IMR-90 (cell line): ENCODE data around the gene DOCK4. TPM values are rescaled to one million over a fixed set of nuclear protein-coding genes. Genes with fewer than 3 reads are reported as not detected.

Experiments
- ATAC-seq: fragments of 200-7000 bp; cut with Tn5 transposase; 2 replicates; pipeline ENCODE4 v1.9.1; 2020; ENCODE audit warnings: low read depth, mild to moderate bottlenecking, moderate library complexity
- BruUV-seq: library from RNA; stranded (reverse); fragments of 400-500 nt; replicated peaks from 2 replicates; lab custom pipeline; 2021; lab: Mats Ljungman, UMichigan
- CTCF ChIA-PET: fragments of 300-600 bp; formaldehyde crosslinking; extraction: SDS; loops from one replicate; lab custom pipeline; 2021; ENCODE audit warnings: antibody characterized with exemption; lab: Yijun Ruan, JAX
- POLR2A ChIA-PET: fragments of 300-600 bp; sonication (Branson Sonifier 250); formaldehyde crosslinking; loops from one replicate; lab custom pipeline; 2022; ENCODE audit warnings: antibody characterized with exemption; ENCODE audit not compliant: unreplicated experiment; lab: Charles Lee
- DNase-seq: peaks from one replicate; pipeline ENCODE4 v3.0.0; 2013
- H2AFZ ChIP-seq: replicated peaks from 2 replicates; pipeline ENCODE3; 2013; ENCODE audit warnings: low read length, mild to moderate bottlenecking; ENCODE audit not compliant: poor library complexity
- H2AK5ac ChIP-seq: 2 replicates; pipeline ENCODE4 v1.6.1; 2013; ENCODE audit warnings: low read depth, low read length, inconsistent platforms
- H2AK9ac ChIP-seq: replicated peaks from 2 replicates; pipeline ENCODE3; 2013; ENCODE audit warnings: mild to moderate bottlenecking, low read depth, low read length, moderate library complexity; ENCODE audit not compliant: poor library complexity
- H2BK120ac ChIP-seq: 2 replicates; pipeline ENCODE4 v1.6.1; 2013; ENCODE audit warnings: low read depth, low read length, inconsistent platforms
- H2BK15ac ChIP-seq: 3 replicates; pipeline ENCODE4 v1.6.1; 2013; ENCODE audit warnings: low read depth, low read length, inconsistent platforms
- H2BK20ac ChIP-seq: 2 replicates; pipeline ENCODE4 v1.6.1; 2013; ENCODE audit warnings: low read depth, mild to moderate bottlenecking, inconsistent platforms, low read length, moderate library complexity
- H2BK5ac ChIP-seq: 2 replicates; pipeline ENCODE4 v1.6.1; 2013; ENCODE audit warnings: mild to moderate bottlenecking, low read depth, low read length, inconsistent platforms; ENCODE audit not compliant: poor library complexity, severe bottlenecking
- H3K14ac ChIP-seq: replicated peaks from 2 replicates; pipeline ENCODE4 v1.6.1; 2013; ENCODE audit warnings: low read depth, low read length, inconsistent platforms
- H3K18ac ChIP-seq: 2 replicates; pipeline ENCODE4 v1.6.1; 2013; ENCODE audit warnings: low read depth, low read length, control low read depth
- H3K23ac ChIP-seq: 2 replicates; pipeline ENCODE4 v1.6.1; 2013; ENCODE audit warnings: low read depth, low read length, inconsistent platforms
- H3K27ac ChIP-seq: 2 replicates; pipeline ENCODE4 v1.5.1; 2013; ENCODE audit warnings: mild to moderate bottlenecking, control low read depth, low read length; ENCODE audit not compliant: insufficient read depth
- H3K27me3 ChIP-seq: 2 replicates; pipeline ENCODE4 v1.6.1; 2013; ENCODE audit warnings: low read length; ENCODE audit not compliant: control insufficient read depth, insufficient read depth
- H3K36me3 ChIP-seq: 2 replicates; pipeline ENCODE4 v1.6.1; 2013; ENCODE audit warnings: low read length, mixed read lengths; ENCODE audit not compliant: control insufficient read depth, insufficient read depth
- H3K4ac ChIP-seq: 2 replicates; pipeline ENCODE4 v1.6.1; 2013; ENCODE audit warnings: low read depth, low read length, inconsistent platforms
- H3K4me1 ChIP-seq: 2 replicates; pipeline ENCODE4 v1.6.1; 2013; ENCODE audit warnings: low read length, mixed read lengths; ENCODE audit not compliant: control insufficient read depth, insufficient read depth
- H3K4me2 ChIP-seq: 2 replicates; pipeline ENCODE4 v1.6.1; 2013; ENCODE audit warnings: low read depth, mild to moderate bottlenecking, control low read depth, low read length, moderate library complexity
- H3K4me3 ChIP-seq: 2 replicates; pipeline ENCODE4 v1.5.1; 2013; ENCODE audit warnings: low read depth, mild to moderate bottlenecking, control low read depth, low read length, moderate library complexity; ENCODE audit not compliant: insufficient read depth
- H3K56ac ChIP-seq: 2 replicates; pipeline ENCODE4 v1.6.1; 2013; ENCODE audit warnings: low read length, inconsistent platforms; ENCODE audit not compliant: insufficient read depth; ENCODE audit errors: extremely low read depth
- H3K79me1 ChIP-seq, 2 experiments: 2 replicates each; pipeline ENCODE4 v1.6.1; 2013; ENCODE audit warnings: low read length in 2 of 2, inconsistent platforms in 1 of 2, low read depth in 1 of 2
- H3K9ac ChIP-seq: 2 replicates; pipeline ENCODE4 v1.6.1; 2013; ENCODE audit warnings: low read depth, low read length, control low read depth
- H3K9me1 ChIP-seq: 2 replicates; pipeline ENCODE4 v1.6.1; 2013; ENCODE audit warnings: low read length, inconsistent platforms; ENCODE audit not compliant: insufficient read depth
- H3K9me3 ChIP-seq: 2 replicates; pipeline ENCODE4 v1.6.1; 2013; ENCODE audit warnings: low read length; ENCODE audit not compliant: control insufficient read depth, insufficient read depth
- H4K20me1 ChIP-seq: 2 replicates; pipeline ENCODE4 v1.6.1; 2013; ENCODE audit warnings: low read length, inconsistent platforms; ENCODE audit not compliant: insufficient read depth
- H4K5ac ChIP-seq: 2 replicates; pipeline ENCODE4 v1.6.1; 2013; ENCODE audit warnings: mild to moderate bottlenecking, low read depth, low read length, control low read depth
- H4K8ac ChIP-seq, 2 experiments: 2 replicates each; pipeline ENCODE4 v1.6.1; 2013; ENCODE audit warnings: low read depth in 2 of 2, low read length in 2 of 2, control low read depth in 1 of 2, inconsistent platforms in 1 of 2
- H4K91ac ChIP-seq: 2 replicates; pipeline ENCODE4 v1.6.1; 2013; ENCODE audit warnings: low read depth, low read length, inconsistent platforms; ENCODE audit not compliant: insufficient read depth
- CEBPB ChIP-seq: IDR thresholded peaks from 2 replicates; pipeline ENCODE4 v1.6.1; 2012; ENCODE audit warnings: low read depth, low read length, improper control_type of control experiment
- CHD1 ChIP-seq: IDR thresholded peaks from 2 replicates; pipeline ENCODE4 v1.6.1; 2012; ENCODE audit warnings: low read depth, low read length, improper control_type of control experiment
- MAZ ChIP-seq: IDR thresholded peaks from 2 replicates; pipeline ENCODE4 v1.6.1; 2012; ENCODE audit warnings: low read depth, mild to moderate bottlenecking, low read length, improper control_type of control experiment, moderate library complexity, borderline replicate concordance
- MXI1 ChIP-seq: IDR thresholded peaks from 2 replicates; pipeline ENCODE4 v1.6.1; 2012; ENCODE audit warnings: low read depth, mild to moderate bottlenecking, low read length, moderate library complexity, borderline replicate concordance
- RFX5 ChIP-seq: IDR thresholded peaks from 2 replicates; pipeline ENCODE4 v1.8.0; 2012; ENCODE audit warnings: low read depth, mild to moderate bottlenecking, low read length, moderate library complexity
- WGBS, 2 experiments: methylation state at CpG; one replicate each; pipeline versions ENCODE4 v1.1.5 to v1.1.7; 2013; ENCODE audit warnings: missing lambda C conversion rate in 2 of 2; ENCODE audit not compliant: insufficient read length in 1 of 2; ENCODE audit errors: extremely low coverage in 2 of 2; 5-methylcytosine and 5-hydroxymethylcytosine counted together
- dilution Hi-C: fragments of 300-500 bp; cut with HindIII; formaldehyde crosslinking; loops from one replicate; pipeline ENCODE4 v1.14.3; 2018; ENCODE audit warnings: low sequenced_read_pairs; ENCODE audit not compliant: unreplicated experiment
- in situ Hi-C: fragments of 300-500 bp; cut with MboI; formaldehyde crosslinking; loops from 3 replicates; pipeline ENCODE4 v1.14.3; 2019; ENCODE audit warnings: low sequenced_read_pairs, inconsistent platforms, mixed read lengths
- intact Hi-C: fragments of 100-400 bp; cut with micrococcal nuclease; formaldehyde crosslinking; loops from 2 replicates; pipeline ENCODE4 v1.10.0; 2022
- polyA plus RNA-seq, 3 experiments: library from polyadenylated mRNA; depleted of rRNA; stranded (reverse); fragments of >200 nt; gene quantifications; 2 replicates each; pipeline ENCODE4 v1.2.3, GENCODE V29; 2012; ENCODE audit warnings: low replicate concordance in 1 of 3
- total RNA-seq: library from RNA; depleted of rRNA; stranded (reverse); fragments of >200 nt; gene quantifications from 2 replicates; pipeline ENCODE4 v1.2.3, GENCODE V29; 2012

The DOCK4 gene
- total and polyA plus RNA-seq, 2 of the 4 experiments (the other 2 are of a cell fraction), result 4.4 to 12.2 TPM

DNA sequence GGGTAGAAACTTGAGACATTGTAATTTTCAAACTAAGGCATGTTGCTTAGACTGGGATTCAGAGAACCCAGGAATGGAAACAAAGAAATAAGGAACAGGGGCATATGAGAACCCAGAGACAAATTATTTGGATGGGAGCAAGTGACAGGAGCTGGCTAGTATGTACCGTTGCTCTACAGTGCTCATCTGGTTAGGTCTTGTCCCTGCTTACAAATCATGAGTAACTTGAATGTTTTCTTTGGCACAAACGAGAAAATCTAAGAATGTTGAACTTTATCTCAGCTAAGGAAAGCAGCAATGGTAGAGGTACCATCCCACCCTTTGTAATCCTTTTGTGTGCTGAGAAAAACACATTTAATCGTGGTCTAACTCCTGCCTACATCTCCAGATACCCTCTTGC is 527.9 kb downstream of the DOCK4 start:
- intact Hi-C loops, result no loop called here
- no CpG with 5 or more reads among the region's 3 CpGs for WGBS, 2 experiments

More for the DNA sequence above, 527.9 kb downstream of the DOCK4 start:
- Histone ChIP-seq H2BK15ac (no peak overlapping the region), H3K56ac (no peak overlapping the region), H3K79me1 (no peaks in the 10 kb centered on the region), H3K18ac (no peak overlapping the region), H4K91ac (no peak overlapping the region), H3K4me2 (no peak overlapping the region), H3K4me1 (peaks cover 1% of the 10 kb centered on the region; the same call in 1 of the 2 replicates), H3K27ac (no peak overlapping the region), H2BK20ac (no peak overlapping the region), H4K8ac (no peak overlapping the region), H3K23ac (no peak overlapping the region), H4K20me1 (no peaks in the 10 kb centered on the region), H2BK120ac (no peak overlapping the region), H3K4ac (no peak overlapping the region), H2AFZ (no peak overlapping the region), H4K5ac (no peak overlapping the region), H3K9ac (no peak overlapping the region), H2BK5ac (no peak overlapping the region), H3K9me3 (no peaks in the 10 kb centered on the region), H3K36me3 (no peaks in the 10 kb centered on the region), H2AK9ac (no peak overlapping the region), H2AK5ac (no peak overlapping the region), H3K4me3 (no peak overlapping the region), H3K27me3 (no peaks in the 10 kb centered on the region), H3K9me1 (no peaks in the 10 kb centered on the region), H3K14ac (no peak overlapping the region)
- in situ Hi-C loops, result no loop called here
- ChIA-PET POLR2A (no interaction called here), CTCF (no interaction called here)
- BruUV-seq, result no TSS peak
- TF ChIP-seq MXI1, result no peak
- no peak for TF ChIP-seq RFX5
- no peak for TF ChIP-seq MAZ
- no peak for TF ChIP-seq CEBPB
- no peak for TF ChIP-seq CHD1
- dilution Hi-C loops, result no loop called here
- ATAC-seq (no peak), DNase-seq (peak; percentile 33)
